GM12865 (cell line): ENCODE measurements around the gene POLD3.

Experiments
- DNase-seq: peaks from one replicate; pipeline ENCODE4 v3.0.0; 2010; ENCODE audit warnings: low read depth
- H3K4me3 ChIP-seq: 2 replicates; pipeline ENCODE4 v1.5.1; 2011; ENCODE audit warnings: mild to moderate bottlenecking, low read depth, low read length, control low read depth
- CTCF ChIP-seq: IDR thresholded peaks from 2 replicates; pipeline ENCODE4 v1.5.1; 2011; ENCODE audit warnings: low read length, control low read depth, low read depth, inconsistent platforms; ENCODE audit not compliant: insufficient read depth; ENCODE audit errors: missing control alignments

Gene POLD3

GRCh38 chr11:74636630-74637184 is 44.3 kb downstream of the POLD3 start:
- no peak for DNase-seq
- H3K4me3 ChIP-seq: no peak overlapping the region
- TF ChIP-seq CTCF: no peak

GRCh38 chr11:74637700-74638099 is 45.3 kb downstream of the POLD3 start:
- no peak overlapping the region for H3K4me3 ChIP-seq
- DNase-seq: no peak
- TF ChIP-seq CTCF: no peak

GRCh38 chr11:74638869-74639268 is 46.5 kb downstream of the POLD3 start:
- TF ChIP-seq CTCF: no peak
- no peak for DNase-seq
- H3K4me3 ChIP-seq: no peak overlapping the region

- no peak overlapping the region for H3K4me3 ChIP-seq
- no peak for DNase-seq
- TF ChIP-seq CTCF: no peak
These were observed 47.2 kb downstream of the POLD3 start for GRCh38 chr11:74639533-74639932.

- H3K4me3 ChIP-seq: no peak overlapping the region
- no peak for TF ChIP-seq CTCF
- DNase-seq: no peak
These were observed 48.9 kb downstream of the POLD3 start for GRCh38 chr11:74641289-74641688.

GRCh38 chr11:74641905-74642304 is 49.5 kb downstream of the POLD3 start:
- TF ChIP-seq CTCF: no peak
- no peak overlapping the region for H3K4me3 ChIP-seq
- no peak for DNase-seq

GRCh38 chr11:74642912-74643311 is 50.5 kb downstream of the POLD3 start:
- H3K4me3 ChIP-seq: no peak overlapping the region
- no peak for DNase-seq
- TF ChIP-seq CTCF: no peak
